HCT116 (cell line): ENCODE data around the gene TGFBRAP1. TPM values are rescaled to one million over a fixed set of nuclear protein-coding genes. Genes with fewer than 3 reads are reported as not detected.

Source experiments
- EZH2phosphoT487 ChIP-seq: fragments of 200-600 bp; IDR thresholded peaks from 2 replicates; pipeline ENCODE4 v1.6.1; 2018; ENCODE audit warnings: antibody characterized with exemption, borderline replicate concordance
- POLR2A ChIP-seq: IDR thresholded peaks from 2 replicates; pipeline ENCODE4 v1.7.0; 2011; ENCODE audit warnings: borderline replicate concordance; ENCODE audit not compliant: insufficient read depth, insufficient read length; ENCODE audit errors: extremely low read depth
- RAD21 ChIP-seq: IDR thresholded peaks from 2 replicates; pipeline ENCODE4 v1.6.1; 2012; ENCODE audit warnings: low read depth, mild to moderate bottlenecking
- TCF7L2 ChIP-seq: IDR thresholded peaks from 2 replicates; pipeline ENCODE4 v1.7.0; 2011; ENCODE audit warnings: borderline replicate concordance, inconsistent platforms; ENCODE audit not compliant: insufficient read depth, insufficient read length; ENCODE audit errors: extremely low read depth
- ZNF274 ChIP-seq: fragments of 200-500 bp; sonication (Bioruptor generic); IDR thresholded peaks from 2 replicates; pipeline ENCODE4 v1.6.1; 2014; ENCODE audit warnings: mild to moderate bottlenecking, low read depth, low read length, inconsistent platforms
- total RNA-seq: library from RNA; stranded (reverse); gene quantifications from one replicate; pipeline ENCODE4 v1.2.1, GENCODE V29; 2021; ENCODE audit not compliant: unreplicated experiment
- TF ChIP-seq, protein P1 (sequence below), 3 experiments: fragments of 200-600 bp in 1 of 3; sonication (generic) in 1 of 3; IDR thresholded peaks in 2 of 3; conservative IDR thresholded peaks in 1 of 3; 2 replicates each; pipeline ENCODE4 v1.5.1; 2012 to 2017; ENCODE audit warnings: low read depth in 2 of 3, low read length in 2 of 3, antibody characterized with exemption in 1 of 3, borderline replicate concordance in 1 of 3, control low read depth in 1 of 3, mild to moderate bottlenecking in 1 of 3, mixed read lengths in 1 of 3, mixed run types in 1 of 3, moderate library complexity in 1 of 3; ENCODE audit not compliant: insufficient read depth in 1 of 3
- TF ChIP-seq, protein P2 (sequence below): IDR thresholded peaks from 2 replicates; pipeline ENCODE4 v1.6.1; 2011; ENCODE audit warnings: mild to moderate bottlenecking, low read length, moderate library complexity; ENCODE audit not compliant: insufficient replicate concordance; ENCODE audit errors: extremely low read depth

TGFBRAP1 gene
- total RNA-seq, 1 experiment from 2014 or later, result 18.3 TPM

DNA sequence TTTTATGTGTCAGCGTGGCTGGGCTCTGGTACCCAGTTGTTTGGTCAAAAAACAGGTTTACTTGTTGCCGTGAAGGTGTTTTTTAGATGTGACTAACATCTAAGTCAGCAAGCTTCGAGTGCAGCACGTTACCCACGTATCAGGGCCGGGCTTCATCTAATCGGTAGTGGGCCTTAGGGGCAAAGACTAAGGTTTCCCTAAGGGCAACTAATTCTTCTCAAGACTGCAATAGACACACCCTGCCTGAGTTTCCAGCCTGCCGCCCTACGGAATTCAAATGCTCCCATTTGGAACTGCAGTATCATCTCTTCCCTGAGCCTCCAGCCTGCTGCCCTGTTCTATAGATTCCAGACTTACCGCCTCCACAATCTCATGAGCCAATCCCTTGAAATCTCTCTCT, 41.6 kb upstream of the TGFBRAP1 start (continued):
- TF ChIP-seq, protein P1, sequence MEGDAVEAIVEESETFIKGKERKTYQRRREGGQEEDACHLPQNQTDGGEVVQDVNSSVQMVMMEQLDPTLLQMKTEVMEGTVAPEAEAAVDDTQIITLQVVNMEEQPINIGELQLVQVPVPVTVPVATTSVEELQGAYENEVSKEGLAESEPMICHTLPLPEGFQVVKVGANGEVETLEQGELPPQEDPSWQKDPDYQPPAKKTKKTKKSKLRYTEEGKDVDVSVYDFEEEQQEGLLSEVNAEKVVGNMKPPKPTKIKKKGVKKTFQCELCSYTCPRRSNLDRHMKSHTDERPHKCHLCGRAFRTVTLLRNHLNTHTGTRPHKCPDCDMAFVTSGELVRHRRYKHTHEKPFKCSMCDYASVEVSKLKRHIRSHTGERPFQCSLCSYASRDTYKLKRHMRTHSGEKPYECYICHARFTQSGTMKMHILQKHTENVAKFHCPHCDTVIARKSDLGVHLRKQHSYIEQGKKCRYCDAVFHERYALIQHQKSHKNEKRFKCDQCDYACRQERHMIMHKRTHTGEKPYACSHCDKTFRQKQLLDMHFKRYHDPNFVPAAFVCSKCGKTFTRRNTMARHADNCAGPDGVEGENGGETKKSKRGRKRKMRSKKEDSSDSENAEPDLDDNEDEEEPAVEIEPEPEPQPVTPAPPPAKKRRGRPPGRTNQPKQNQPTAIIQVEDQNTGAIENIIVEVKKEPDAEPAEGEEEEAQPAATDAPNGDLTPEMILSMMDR (IDR thresholded peaks at IDR 0.05 in 2 of 3, conservative IDR thresholded peaks at IDR 0.05 in 1 of 3; ENCODE audit: borderline replicate concordance in 1 of 3, insufficient read depth in 1 of 3, low read depth in 2 of 3, low read length in 2 of 3), result no peak
- TF ChIP-seq POLR2A (no peak), RAD21 (no peak), ZNF274 (no peak), TCF7L2 (no peak), EZH2phosphoT487 (no peak)
- TF ChIP-seq, protein P2, sequence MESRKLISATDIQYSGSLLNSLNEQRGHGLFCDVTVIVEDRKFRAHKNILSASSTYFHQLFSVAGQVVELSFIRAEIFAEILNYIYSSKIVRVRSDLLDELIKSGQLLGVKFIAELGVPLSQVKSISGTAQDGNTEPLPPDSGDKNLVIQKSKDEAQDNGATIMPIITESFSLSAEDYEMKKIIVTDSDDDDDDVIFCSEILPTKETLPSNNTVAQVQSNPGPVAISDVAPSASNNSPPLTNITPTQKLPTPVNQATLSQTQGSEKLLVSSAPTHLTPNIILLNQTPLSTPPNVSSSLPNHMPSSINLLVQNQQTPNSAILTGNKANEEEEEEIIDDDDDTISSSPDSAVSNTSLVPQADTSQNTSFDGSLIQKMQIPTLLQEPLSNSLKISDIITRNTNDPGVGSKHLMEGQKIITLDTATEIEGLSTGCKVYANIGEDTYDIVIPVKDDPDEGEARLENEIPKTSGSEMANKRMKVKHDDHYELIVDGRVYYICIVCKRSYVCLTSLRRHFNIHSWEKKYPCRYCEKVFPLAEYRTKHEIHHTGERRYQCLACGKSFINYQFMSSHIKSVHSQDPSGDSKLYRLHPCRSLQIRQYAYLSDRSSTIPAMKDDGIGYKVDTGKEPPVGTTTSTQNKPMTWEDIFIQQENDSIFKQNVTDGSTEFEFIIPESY, result no peak
